GM18520 (cell line): ENCODE results near the gene NSG1.

Source experiments
- ATAC-seq: cut with Tn5 transposase; IDR thresholded peaks from one replicate; pipeline ENCODE4 v1.9.1; 2021; ENCODE audit not compliant: unreplicated experiment

The NSG1 gene

DNA sequence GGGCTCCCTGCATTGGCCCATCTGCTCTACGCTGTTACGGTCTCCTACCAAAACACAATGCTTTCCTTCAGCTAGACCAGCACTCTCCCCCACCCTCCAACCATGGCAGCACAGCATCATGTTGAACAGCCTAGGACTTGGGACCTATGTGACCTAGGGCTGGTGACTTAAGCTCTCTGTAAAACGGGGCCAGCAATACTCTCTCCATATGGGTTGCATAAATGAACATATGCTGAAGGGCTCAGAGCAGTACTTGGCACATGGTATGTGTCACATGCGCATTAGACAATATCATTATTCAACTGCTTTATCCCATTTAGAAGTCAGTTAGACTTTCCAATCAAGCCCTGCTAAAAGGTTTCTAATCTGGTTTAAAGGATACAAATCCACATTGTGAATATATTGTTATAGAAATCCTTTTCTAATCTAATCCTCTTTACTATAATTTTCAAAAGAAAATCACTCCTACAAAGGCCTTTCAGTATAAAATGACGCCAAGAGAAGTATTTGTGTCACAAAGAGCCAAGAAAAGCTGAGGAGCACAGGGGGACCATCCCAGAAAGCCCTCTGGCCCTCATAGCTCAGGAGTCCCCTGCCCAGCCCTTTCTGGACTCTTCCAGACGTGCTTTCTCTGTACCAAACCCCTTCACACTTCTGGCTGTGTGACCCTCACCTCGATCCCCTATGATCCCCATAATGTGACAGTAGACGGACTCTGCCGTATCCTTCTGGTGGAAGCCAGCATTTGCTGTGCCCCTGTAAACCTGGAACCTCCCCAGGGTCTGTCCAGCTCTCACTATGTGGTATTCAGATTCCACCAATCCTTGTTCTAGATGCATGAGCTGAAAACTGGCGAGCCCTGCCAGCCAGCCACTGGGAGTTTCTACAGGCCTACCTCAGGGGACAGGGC is 42.3 kb downstream of the NSG1 start:
- ATAC-seq = no peak

DNA sequence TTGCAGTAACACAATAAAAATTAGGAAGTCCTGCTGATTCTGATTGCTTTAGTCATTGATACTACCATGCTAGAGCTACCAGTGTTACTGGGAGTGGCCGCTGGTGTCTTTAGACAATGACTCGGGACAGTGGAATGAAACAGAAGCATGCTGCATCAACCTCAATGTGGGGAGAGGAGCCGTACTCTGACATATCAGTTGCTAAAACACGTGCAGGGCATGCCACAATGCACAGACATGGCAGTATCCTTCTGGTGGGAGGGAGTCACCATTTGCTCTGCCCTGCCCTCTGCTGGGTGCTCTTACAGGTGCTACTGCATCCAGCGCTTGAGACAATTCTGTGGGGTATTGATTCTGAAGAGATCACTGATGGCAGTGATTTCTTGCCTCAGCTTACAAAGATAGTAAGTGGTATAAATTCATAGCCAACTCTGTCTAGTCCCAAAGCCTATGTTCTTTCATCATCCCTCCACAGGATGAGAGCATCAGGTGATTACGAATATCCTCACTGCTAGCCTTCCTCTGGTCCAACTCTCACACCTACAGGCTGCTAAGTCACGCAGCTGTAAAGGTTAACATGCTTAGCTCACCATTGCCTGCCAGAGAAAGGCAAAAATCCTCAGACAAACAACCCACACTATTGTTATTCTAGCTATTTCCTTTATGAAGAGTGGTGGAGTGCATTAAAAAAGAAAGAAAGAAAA is 43.7 kb downstream of the NSG1 start:
- ATAC-seq = no peak

DNA sequence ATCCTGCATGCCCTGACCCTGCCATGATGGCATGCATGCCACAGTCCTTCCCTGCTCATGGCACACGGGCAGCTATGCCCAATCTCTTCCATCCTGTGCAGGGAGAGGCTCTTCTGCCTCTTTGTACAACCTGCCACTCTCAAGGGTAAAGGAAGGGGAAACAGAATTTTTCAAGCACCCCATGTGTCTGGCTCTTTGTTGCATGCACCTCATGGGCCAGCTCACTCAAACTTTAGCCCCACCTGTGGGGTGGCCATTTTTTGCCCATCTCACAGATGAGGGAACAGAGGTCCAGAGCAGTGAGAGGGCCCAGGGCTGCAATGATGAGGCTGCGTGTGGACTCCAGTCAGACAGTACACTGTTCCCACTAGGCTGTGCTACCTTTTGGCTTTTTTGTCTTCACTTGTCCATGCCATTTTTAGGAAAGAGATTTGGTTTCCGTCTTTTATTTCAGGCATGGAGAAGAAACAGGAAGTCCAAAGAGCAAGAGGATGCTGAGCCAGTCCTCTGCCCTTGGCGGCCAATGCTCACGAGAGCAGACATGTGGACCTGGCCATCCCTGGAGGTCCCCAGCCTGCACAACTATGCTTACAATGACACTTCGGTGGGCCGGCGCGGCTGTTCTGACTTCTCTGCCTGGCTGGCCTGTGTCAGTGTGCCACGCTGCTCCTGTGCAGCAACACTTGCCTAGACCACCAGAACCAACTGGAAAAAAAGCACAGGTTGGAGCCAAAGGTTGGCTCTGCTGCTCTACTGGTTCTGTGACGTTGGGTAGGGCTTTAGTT is 45.6 kb downstream of the NSG1 start:
- no peak for ATAC-seq

DNA sequence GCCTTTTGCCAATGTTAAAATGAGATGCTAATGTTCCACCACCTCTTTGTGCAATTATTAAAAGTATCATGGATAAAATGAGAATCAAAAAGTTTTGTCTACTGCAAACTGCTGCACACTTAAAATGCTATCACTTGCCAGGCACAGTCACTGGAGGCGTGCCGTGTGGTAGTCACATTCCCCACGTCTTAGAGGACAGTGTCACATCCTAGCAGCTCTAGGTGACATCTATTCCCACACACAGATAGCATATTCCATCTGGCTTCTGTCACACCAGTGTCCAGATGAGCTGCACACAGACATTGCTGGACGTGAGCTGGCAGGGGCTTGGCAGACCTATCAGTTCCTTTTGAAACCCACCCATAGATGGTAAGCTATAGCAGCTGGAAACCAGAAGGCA is 47.0 kb downstream of the NSG1 start:
- no peak for ATAC-seq

DNA sequence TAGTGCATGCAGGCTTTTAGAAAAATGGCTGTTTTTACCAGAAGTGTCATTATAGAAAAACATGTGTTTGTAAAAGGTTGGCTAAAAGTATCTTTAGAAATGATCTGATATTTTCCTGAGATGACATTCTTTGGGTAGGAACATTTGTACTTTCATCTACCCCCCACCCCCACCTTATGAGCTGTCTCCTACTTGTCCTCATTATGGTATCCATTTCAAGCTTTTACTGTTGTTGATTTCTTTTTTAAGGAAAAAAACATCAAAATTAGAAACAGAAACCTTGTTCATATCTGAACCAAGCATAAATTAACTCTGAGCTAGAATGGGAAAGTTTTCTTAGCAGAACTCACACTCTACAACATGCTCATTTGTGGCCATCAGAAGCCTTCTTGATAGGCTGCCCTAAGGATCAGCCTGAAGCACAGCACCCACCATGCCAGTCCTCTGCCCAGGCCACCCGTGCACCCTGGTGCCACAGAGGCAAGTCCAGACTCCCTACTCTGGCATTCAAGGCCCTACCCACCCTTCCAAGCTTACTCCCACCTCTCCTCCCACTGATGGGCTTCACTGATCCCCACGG is 49.4 kb downstream of the NSG1 start:
- no peak for ATAC-seq

DNA sequence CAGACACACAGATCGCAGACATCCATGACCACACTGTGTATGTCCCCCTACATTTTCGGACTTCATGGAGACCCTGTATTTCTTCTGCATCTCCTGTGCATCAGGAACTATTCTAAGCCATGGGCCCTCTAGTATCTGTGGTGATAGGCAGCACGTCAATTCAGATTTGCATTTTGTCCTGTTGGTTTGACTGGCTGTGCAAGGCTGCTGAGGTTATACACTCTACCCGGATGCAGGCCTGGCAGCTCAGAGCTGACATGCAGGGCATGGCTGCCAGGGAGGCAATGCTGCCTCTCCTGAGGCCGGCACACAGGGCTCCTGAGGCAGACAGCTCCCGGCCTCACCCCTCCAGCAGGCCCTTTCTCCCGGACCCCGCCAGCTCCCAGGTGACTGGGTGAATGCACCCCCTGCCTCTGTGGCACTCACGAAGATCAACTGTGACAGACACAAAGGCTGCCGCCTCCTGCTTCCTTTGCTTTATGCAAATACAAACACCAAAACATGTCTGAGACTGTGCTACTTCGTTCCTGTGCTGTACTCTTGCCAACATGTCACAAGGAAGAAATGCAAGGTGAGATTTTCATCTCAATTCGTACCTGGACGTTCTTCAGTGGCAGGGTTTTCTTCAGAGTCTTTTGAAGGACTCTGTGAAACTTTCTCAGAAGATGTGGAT is 51.0 kb downstream of the NSG1 start:
- no peak for ATAC-seq

DNA sequence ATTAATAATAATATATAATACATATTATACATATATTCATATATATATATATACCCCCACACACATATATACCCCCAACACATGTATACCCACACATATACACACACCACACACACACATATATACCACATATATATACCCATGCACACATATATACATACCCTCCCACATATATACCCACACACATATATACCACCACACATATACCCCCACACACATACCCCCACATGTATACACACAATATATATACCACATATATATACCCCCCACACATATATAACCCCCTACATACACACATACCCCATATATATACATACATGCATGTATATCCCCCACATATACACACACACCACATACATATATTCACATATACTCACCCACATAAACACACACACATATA is 52.0 kb downstream of the NSG1 start:
- no peak for ATAC-seq

DNA sequence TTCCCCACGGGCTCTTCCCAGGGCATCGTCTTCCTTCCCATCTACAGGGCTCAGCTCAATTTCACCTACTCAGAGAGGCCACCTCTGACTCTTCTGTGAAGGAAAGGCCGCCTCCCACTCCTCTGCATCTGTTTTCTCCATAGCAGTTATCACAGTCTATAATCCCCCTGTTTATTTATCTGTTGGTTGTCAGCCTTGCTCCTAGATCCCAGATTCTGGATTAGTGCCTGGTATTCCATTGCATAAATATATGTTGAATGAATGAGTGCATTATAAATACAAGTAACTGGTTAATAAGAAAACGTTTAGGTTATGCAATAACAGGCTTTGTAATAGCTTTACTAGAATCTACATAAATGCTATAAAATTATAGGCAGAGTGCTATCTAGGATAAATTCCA is 52.9 kb downstream of the NSG1 start:
- no peak for ATAC-seq

DNA sequence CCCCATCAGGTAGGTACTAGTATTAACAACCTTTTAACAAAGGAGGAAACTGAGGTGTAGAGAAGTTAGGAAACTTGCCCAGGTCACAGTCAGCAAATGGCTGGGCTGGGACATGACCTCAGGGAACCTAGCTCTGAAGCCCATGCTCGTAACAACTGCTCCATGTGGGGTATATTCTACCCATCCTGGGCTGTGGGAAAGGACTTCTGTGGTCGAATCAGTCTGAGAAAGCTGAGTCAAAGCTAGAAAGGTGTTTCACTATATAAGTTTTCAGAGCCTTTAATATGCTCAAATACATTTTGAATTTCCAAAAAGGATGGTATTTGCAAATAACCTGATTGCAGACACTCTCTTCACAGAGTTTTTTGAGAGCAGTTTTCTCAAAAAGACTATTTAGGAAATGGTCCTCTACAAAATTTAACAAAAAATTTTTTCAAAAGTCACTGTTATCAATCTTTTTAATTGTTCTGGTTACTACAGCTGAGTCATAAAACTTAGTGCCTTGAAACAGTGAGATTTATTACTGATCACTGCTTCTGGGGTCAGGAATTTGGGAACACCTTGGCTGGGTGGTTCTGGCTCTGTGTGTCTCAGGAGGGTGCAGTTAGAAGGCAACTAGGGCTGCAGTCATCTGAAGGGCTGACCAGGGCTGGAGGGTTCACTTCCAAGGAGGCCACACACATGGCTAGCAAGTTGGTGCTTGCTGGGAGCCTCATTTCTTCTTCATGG is 53.6 kb downstream of the NSG1 start:
- no peak for ATAC-seq

DNA sequence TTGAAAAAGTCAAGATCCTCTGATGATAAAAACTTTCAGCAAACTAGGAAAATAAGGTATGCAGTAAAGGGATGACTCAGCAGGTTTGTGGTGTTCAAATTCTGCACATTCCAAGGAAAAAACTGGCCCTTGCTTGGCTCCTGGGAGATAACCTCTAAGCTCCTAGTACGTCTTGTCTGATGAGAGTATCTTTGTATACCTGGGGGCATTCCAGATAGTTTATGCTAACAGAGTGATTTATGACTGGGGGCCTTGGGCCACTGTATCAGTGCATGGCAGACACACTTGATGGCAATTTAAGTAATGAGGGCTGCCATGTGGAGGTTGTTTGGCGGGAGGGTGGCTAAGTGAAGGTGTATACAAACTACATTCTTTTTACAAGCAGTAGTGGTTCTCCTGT is 56.9 kb downstream of the NSG1 start:
- no peak for ATAC-seq

DNA sequence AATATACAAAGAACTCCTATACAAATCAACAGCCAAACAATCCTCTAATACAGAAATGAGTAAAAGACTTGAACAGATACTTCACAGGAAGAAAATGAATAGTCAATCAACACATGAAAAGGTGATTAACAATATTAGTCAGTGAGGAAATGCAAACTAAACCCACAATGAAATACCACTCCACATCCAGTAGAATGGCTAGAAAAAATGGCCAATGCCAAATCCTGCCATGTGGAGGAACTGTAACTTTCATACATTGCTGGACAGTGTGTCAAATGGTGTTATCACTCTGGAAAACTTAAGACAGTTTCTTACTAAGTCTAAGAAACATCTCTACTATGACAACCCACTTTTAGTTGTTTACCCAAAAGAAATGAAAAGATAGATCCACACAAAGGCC is 59.5 kb downstream of the NSG1 start:
- no peak for ATAC-seq

DNA sequence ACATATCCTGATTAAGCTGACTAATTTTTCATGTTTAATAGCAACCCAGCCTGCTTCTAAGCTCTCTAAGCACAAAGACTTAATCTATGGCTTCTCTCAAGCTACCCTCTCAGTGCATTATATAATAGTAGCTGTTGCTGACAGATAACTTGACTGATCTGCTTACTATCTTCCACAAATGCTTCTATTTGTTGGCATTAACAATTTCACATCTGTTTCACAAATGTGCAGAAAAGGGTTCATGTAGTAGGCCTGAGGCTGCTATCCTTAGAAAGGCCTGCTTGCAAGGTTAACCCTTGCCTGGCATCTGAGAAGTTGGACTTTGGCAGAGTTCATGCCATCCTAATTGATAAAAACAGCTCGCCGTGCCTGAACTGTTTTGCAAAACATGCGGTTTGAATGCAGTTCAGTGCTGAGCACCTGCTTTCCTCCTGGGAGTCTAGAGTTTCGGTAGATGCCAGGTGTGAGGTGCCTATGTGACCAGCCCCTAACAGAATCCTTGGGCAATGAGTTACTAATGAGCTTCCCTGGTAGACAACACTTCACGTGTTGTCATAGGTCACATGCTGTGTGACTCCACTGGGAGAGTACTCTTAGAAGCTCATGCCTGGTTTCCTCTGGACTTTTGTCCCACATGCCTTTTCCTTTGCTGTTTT is 68.4 kb downstream of the NSG1 start:
- ATAC-seq = peak; percentile 81

DNA sequence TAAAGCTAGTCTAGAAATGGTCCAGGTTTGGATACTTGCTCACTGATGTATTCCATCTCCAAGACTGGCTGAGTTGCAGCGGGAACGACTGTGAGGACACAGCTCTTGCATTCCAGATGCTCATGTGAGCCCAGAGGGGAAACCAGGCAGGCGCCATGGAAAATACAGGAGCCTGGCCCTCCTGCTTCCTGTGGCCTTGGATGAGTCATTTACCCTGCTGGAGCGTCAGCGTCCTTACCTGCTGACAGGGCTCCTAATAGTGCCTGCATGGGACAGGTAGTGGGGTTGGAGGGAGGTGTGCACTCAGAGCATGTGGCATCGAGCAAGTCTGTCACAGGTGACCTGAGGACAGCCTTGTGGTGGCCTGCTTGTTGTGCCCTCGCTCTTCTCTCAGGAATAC is 69.4 kb downstream of the NSG1 start:
- no peak for ATAC-seq

DNA sequence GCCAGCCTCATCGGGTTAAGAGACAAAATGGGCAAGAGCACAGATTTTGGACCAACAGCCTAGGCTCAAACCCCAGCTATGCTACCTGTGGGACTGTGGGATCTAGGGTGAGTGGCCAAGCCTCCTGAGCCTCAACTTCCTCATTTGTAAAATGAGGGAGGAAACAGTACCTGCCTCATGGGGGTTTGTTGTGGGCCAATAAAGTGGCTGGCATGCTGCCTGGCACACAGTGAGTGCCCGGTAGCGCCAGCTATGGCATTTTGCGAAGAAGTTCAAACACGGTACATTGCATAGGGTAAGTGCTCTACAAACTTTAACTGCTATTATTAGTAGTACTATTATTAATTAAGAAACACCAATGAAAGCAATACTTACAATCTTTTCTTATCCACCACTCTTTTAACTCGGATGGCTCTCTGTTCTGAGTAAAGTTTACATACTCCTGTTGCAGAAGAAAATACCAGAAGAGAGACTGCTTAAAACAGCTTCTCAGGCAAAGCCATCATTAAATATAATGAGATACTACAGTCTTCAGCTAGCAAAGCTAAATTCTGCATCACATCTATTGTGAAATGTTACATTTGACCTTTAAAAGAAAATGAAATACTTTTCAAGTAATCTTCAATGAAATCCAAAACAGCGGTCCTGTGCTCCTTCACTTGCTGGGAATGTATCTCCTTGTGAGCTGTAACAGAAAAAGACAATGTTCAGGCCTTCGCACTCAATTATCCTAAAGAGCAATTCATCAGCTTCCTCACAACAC is 70.1 kb downstream of the NSG1 start:
- ATAC-seq = no peak

DNA sequence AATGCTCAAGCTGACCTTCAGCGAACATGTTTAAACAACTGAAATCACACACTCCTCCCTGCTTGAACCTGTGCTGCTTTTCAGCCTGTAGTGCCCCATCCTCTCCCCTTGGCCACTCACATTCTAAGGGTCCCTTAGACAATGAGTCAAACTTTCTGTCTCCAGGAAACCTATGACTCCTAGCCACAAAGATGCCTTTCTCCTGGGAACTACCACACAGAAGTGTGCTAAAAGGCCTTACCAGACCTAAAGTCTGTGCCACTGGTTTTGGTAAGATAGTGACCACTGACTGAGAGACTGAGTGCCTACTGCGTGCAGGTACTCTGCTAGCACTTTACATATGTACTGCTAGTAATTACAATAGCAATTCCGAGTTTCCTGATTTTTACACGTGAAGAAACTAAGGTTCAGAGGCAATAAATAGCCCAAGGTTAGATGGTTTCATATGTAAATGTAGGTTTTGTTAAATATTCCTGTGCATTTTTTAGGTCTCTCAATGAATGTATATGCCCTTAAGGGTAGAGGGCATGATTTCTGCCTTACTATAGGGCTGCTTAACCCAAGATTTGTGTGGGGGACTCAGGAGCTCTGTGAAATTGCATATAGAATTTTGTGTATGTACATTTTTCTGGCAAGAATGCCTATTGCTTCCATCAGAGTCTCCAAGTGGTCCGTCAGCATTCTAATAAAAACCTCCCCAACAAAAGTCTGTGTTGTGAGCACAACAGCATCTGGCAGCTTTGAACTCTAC is 71.1 kb downstream of the NSG1 start:
- ATAC-seq = no peak

DNA sequence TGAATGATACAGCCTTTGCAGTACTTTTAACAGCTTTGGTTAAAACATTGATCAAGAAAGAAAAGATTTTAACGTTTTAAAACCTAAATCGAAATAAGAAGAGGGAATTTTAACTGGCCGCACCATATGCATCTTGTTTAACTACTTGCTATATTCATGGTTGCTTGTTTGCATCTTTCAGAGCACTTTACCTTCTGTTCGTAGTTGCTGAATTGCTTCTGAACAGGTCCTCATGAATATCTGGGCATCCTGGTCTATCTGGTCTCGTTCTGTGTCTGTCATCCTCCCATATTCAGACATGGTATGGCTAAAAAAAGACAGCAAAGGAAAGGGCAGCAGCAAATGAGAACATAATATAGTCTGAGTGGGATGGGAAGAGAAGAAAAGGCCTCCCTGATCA is 72.3 kb downstream of the NSG1 start:
- ATAC-seq = no peak

DNA sequence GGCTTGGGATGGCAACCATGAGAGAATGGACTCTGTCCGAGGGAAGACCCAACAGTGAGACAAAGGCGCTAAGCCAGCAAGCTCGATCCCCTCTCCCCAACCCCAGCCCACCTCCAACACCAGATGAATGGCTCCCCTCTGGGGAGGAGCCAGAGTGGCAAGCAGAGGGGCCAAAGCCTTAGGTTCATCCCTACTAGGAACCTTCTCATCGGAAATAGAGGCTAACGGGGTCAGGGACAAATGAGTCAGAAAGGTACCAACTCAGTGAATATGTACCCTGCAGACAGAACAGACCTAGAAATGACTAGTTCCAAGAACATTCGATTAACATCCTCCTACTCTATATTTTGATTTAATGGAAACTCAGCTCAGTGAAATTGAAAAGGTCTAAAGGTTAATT is 73.9 kb downstream of the NSG1 start:
- no peak for ATAC-seq

DNA sequence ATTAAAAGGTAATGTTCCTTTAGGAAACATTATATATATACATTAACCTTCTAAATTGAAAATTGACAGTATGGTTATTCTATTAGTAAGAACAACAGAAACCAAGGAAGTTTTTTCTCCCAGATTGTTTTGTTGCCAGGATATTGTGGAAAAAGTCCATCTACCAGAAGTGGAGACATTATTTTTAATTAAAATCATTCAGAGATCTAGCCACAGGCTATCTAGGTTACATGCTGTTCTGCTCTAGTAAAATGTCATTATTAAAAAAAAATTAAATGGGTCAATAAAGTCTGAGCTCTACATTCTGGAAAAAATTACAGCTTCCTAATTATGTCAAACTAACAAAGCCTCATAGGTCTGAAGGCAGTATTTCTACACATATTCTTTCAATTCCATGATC is 74.3 kb downstream of the NSG1 start:
- no peak for ATAC-seq
